A549 (cell line): ENCODE data around the gene SOX14. TPM values are rescaled to one million over a fixed set of nuclear protein-coding genes. Genes with fewer than 3 reads are reported as not detected.

Source experiments
- ATAC-seq, 2 experiments: fragments of 200-7000 bp in 1 of 2; fragments of >200 bp in 1 of 2; cut with Nextera tagmentation in 1 of 2; cut with Tn5 transposase in 1 of 2; 3 replicates each; pipeline versions ENCODE4 v1.8.0 to v1.9.1; 2018 to 2020; ENCODE audit warnings: mild to moderate bottlenecking in 1 of 2, moderate library complexity in 1 of 2
- CTCF ChIA-PET: fragments of 300-600 bp; sonication (Branson Sonifier 250); formaldehyde crosslinking; extraction: SDS; loops from one replicate; lab custom pipeline; 2021; ENCODE audit warnings: antibody characterized with exemption, inconsistent platforms; lab: Yijun Ruan, JAX
- POLR2A ChIA-PET: fragments of 350-600 bp; formaldehyde crosslinking; extraction: SDS; loops from one replicate; lab custom pipeline; 2021; ENCODE audit warnings: antibody characterized with exemption, inconsistent platforms; lab: Yijun Ruan, JAX
- DNase-seq, 2 experiments: peaks; one replicate each; pipeline versions ENCODE4 v3.0.0 to v3.0.0-alpha.2; 2011 to 2016; ENCODE audit warnings: low read depth in 1 of 2, low spot score in 1 of 2
- FAIRE-seq: peaks from 2 replicates; lab custom pipeline; 2011; peaks lifted over from hg19 to GRCh38; lab: Jason Lieb, UNC
- H3K27ac ChIP-seq, 2 experiments: fragments of >200 bp; sonication (Bioruptor Twin); formaldehyde crosslinking; 3 replicates each; pipeline ENCODE4 v1.5.1; 2016 to 2017
- H3K4me1 ChIP-seq: fragments of >200 bp; sonication (Bioruptor Twin); formaldehyde crosslinking; 3 replicates; pipeline ENCODE4 v1.6.1; 2016
- H3K4me2 ChIP-seq: fragments of >200 bp; sonication (Bioruptor Twin); formaldehyde crosslinking; 3 replicates; pipeline ENCODE4 v1.6.1; 2016
- H3K4me3 ChIP-seq: fragments of >200 bp; sonication (Bioruptor Twin); formaldehyde crosslinking; 3 replicates; pipeline ENCODE4 v1.5.1; 2016
- H3K9me3 ChIP-seq: fragments of >200 bp; sonication (Bioruptor Twin); formaldehyde crosslinking; 3 replicates; pipeline ENCODE4 v1.6.1; 2016
- ESRRA ChIP-seq: fragments of 150-350 bp; IDR thresholded peaks from 2 replicates; pipeline ENCODE4 v1.6.1; 2014; ENCODE audit warnings: mild to moderate bottlenecking, low read length, borderline replicate concordance
- HEYL ChIP-seq: fragments of 250-450 bp; sonication (Bioruptor Pico); IDR thresholded peaks from 2 replicates; pipeline ENCODE4 v1.8.0; 2021; ENCODE audit warnings: mild to moderate bottlenecking, moderate library complexity
- HOXB13 ChIP-seq: fragments of 250-450 bp; sonication (Bioruptor Pico); IDR thresholded peaks from 2 replicates; pipeline ENCODE4 v1.5.0; 2020; ENCODE audit warnings: low read depth, mild to moderate bottlenecking, moderate library complexity
- HOXB5 ChIP-seq: fragments of 250-450 bp; sonication (Bioruptor Pico); IDR thresholded peaks from 2 replicates; pipeline ENCODE4 v1.5.0; 2020; ENCODE audit warnings: mild to moderate bottlenecking, moderate library complexity
- JUN ChIP-seq, 2 experiments: fragments of >200 bp; sonication (Bioruptor Twin); formaldehyde crosslinking; IDR thresholded peaks; 2 replicates in 1 of 2; 3 replicates in 1 of 2; pipeline ENCODE4 v1.6.1; 2016 to 2017
- KDM5A ChIP-seq: fragments of 200-600 bp; sonication (generic); IDR thresholded peaks from 2 replicates; pipeline ENCODE4 v1.6.1; 2016; ENCODE audit warnings: antibody characterized with exemption, mild to moderate bottlenecking
- MAFK ChIP-seq: fragments of 450-650 bp; IDR thresholded peaks from 2 replicates; pipeline ENCODE4 v1.6.1; 2014; ENCODE audit not compliant: partially characterized antibody
- NPAS2 ChIP-seq: fragments of 250-450 bp; sonication (Bioruptor Pico); IDR thresholded peaks from 2 replicates; pipeline ENCODE4 v1.8.0; 2022; ENCODE audit warnings: mild to moderate bottlenecking, moderate library complexity, borderline replicate concordance
- POLR2A ChIP-seq: IDR thresholded peaks from 2 replicates; pipeline ENCODE4 v1.6.1; 2012; ENCODE audit warnings: mild to moderate bottlenecking, low read length
- RCOR1 ChIP-seq: fragments of 150-350 bp; IDR thresholded peaks from 2 replicates; pipeline ENCODE4 v1.6.1; 2014; ENCODE audit warnings: antibody characterized with exemption, low read length, low read depth
- RNF2 ChIP-seq: fragments of 200-600 bp; sonication (generic); IDR thresholded peaks from 2 replicates; pipeline ENCODE4 v1.6.1; 2016; ENCODE audit warnings: low read depth, mild to moderate bottlenecking, antibody characterized with exemption, moderate library complexity, borderline replicate concordance
- SMC3 ChIP-seq: fragments of >200 bp; sonication (Bioruptor Twin); formaldehyde crosslinking; IDR thresholded peaks from 3 replicates; pipeline ENCODE4 v1.6.1; 2018; ENCODE audit warnings: inconsistent platforms
- TFCP2L1 ChIP-seq: fragments of 250-450 bp; sonication (Bioruptor Pico); IDR thresholded peaks from 2 replicates; pipeline ENCODE4 v1.5.0; 2021; ENCODE audit warnings: mild to moderate bottlenecking
- TP53 ChIP-seq: fragments of 250-450 bp; sonication (Bioruptor Pico); IDR thresholded peaks from 2 replicates; pipeline ENCODE4 v1.5.0; 2021; ENCODE audit warnings: mild to moderate bottlenecking, moderate library complexity
- ZFP36 ChIP-seq: fragments of 450-650 bp; IDR thresholded peaks from 2 replicates; pipeline ENCODE4 v1.6.1; 2014; ENCODE audit warnings: borderline replicate concordance; ENCODE audit not compliant: partially characterized antibody
- ZNF302 ChIP-seq: fragments of 250-450 bp; sonication (Bioruptor Pico); IDR thresholded peaks from 2 replicates; pipeline ENCODE4 v1.9.0; 2021; ENCODE audit warnings: inconsistent platforms, mild to moderate bottlenecking, moderate library complexity
- WGBS: methylation state at CpG from one replicate; pipeline ENCODE4 v1.1.6; 2017; ENCODE audit errors: missing lambda C conversion rate; 5-methylcytosine and 5-hydroxymethylcytosine counted together
- polyA plus RNA-seq, 4 experiments: library from polyadenylated mRNA; depleted of rRNA in 3 of 4; stranded (reverse); fragments of >200 nt; fragmentation: RNase III in 1 of 4; extraction: RNeasy Plus Mini Kit Qiagen cat#74134 plus additional on column Dnase treatment in 1 of 4; gene quantifications; 2 replicates in 3 of 4; 3 replicates in 1 of 4; pipeline ENCODE4 v1.2.3, GENCODE V29; 2011 to 2017
- TF ChIP-seq, protein P1 (sequence below): fragments of 200-600 bp; sonication (generic); IDR thresholded peaks from 2 replicates; pipeline ENCODE4 v1.6.1; 2016; ENCODE audit warnings: antibody characterized with exemption, mild to moderate bottlenecking, moderate library complexity
- TF ChIP-seq, protein P2 (sequence below): fragments of 250-450 bp; sonication (Bioruptor Pico); IDR thresholded peaks from 2 replicates; pipeline ENCODE4 v1.5.0; 2021; ENCODE audit warnings: mild to moderate bottlenecking, moderate library complexity, borderline replicate concordance
- TF ChIP-seq, protein P3 (sequence below): IDR thresholded peaks from 2 replicates; pipeline ENCODE4 v1.6.1; 2012
- TF ChIP-seq, protein P4 (sequence below): fragments of >200 bp; sonication (Bioruptor Twin); formaldehyde crosslinking; IDR thresholded peaks from 3 replicates; pipeline ENCODE4 v1.5.1; 2016
- TF ChIP-seq, protein P5 (sequence below): fragments of 450-650 bp; IDR thresholded peaks from 2 replicates; pipeline ENCODE4 v1.6.1; 2014; ENCODE audit warnings: antibody characterized with exemption

Gene SOX14
- polyA plus RNA-seq, 2 of the 4 experiments (the other 2 are of a cell fraction), result not detected

DNA sequence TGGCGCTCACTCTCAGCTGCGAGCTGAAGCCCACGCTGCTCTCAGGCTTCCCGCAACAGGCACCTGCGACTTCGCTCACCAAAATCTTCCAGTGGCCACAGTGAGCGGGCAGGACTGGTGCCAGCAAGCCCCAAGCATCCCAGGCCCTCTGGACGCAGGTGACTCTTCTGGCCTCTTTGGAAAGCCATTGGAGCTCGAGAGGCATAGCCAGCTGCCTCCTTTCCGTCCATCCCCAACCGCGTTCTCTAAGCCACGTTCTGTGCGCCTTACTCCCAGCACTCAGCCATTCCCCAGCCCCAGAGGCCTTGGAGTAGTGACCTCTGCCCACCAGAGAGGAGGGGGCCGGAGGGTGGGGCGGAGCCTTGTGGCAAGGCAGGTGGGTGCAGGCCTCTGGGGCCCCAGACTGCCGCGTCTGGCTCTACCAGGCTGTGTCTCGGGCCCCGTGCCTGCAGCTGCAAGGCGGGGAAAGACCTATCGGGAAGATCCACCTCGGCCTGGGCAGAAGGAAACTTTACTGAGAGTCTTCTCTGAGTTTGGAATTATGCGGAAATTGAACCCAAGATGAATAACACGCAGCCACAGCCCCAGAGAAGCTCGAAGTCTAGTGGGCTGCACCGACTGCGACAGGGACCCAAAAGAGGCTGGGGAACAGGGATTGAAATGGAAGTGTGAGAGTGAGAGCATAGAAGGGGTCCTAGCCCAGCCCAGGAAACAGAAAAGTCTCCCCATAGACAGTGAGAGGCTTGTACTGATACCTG lies 3.6 kb upstream of the SOX14 start (continued):
- TF ChIP-seq, protein P1, sequence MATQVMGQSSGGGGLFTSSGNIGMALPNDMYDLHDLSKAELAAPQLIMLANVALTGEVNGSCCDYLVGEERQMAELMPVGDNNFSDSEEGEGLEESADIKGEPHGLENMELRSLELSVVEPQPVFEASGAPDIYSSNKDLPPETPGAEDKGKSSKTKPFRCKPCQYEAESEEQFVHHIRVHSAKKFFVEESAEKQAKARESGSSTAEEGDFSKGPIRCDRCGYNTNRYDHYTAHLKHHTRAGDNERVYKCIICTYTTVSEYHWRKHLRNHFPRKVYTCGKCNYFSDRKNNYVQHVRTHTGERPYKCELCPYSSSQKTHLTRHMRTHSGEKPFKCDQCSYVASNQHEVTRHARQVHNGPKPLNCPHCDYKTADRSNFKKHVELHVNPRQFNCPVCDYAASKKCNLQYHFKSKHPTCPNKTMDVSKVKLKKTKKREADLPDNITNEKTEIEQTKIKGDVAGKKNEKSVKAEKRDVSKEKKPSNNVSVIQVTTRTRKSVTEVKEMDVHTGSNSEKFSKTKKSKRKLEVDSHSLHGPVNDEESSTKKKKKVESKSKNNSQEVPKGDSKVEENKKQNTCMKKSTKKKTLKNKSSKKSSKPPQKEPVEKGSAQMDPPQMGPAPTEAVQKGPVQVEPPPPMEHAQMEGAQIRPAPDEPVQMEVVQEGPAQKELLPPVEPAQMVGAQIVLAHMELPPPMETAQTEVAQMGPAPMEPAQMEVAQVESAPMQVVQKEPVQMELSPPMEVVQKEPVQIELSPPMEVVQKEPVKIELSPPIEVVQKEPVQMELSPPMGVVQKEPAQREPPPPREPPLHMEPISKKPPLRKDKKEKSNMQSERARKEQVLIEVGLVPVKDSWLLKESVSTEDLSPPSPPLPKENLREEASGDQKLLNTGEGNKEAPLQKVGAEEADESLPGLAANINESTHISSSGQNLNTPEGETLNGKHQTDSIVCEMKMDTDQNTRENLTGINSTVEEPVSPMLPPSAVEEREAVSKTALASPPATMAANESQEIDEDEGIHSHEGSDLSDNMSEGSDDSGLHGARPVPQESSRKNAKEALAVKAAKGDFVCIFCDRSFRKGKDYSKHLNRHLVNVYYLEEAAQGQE, result no peak
- TF ChIP-seq POLR2A, result no peak
- TF ChIP-seq MAFK, result no peak
- TF ChIP-seq JUN (IDR thresholded peaks at IDR 0.05), result no peak

DNA sequence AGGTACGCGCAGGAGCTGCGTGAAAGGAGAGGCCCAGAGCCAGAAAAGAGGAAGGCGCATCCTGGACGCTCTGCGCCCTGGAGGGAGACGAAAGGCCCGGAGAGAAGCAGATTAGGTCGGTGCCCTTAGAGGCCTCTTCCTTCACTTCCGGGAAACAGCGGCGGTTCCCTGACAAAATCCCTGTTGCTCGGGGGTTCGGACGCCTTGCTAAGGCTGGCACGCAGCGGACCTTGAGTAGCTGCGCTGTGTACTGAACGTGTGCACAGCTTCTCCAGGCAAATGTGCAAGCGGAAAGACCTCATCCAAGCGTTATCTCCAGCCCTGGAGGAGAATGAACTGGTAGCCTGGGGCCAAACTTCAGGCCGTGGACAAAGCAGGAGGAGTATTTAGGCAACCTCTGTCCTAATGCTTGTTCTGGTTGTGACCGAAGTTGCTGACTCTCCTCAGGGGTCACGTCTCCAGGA lies 3.0 kb upstream of the SOX14 start:
- TF ChIP-seq, protein P2, sequence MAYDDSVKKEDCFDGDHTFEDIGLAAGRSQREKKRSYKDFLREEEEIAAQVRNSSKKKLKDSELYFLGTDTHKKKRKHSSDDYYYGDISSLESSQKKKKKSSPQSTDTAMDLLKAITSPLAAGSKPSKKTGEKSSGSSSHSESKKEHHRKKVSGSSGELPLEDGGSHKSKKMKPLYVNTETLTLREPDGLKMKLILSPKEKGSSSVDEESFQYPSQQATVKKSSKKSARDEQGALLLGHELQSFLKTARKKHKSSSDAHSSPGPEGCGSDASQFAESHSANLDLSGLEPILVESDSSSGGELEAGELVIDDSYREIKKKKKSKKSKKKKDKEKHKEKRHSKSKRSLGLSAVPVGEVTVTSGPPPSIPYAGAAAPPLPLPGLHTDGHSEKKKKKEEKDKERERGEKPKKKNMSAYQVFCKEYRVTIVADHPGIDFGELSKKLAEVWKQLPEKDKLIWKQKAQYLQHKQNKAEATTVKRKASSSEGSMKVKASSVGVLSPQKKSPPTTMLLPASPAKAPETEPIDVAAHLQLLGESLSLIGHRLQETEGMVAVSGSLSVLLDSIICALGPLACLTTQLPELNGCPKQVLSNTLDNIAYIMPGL (CRISPR knock-in tag), result no peak
- TF ChIP-seq ESRRA, result no peak
- no peak for TF ChIP-seq NPAS2 (CRISPR knock-in tag)
- TF ChIP-seq RNF2, result no peak
- TF ChIP-seq HOXB13 (CRISPR knock-in tag), result no peak
- TF ChIP-seq HEYL (CRISPR knock-in tag), result no peak
- TF ChIP-seq, protein P3, sequence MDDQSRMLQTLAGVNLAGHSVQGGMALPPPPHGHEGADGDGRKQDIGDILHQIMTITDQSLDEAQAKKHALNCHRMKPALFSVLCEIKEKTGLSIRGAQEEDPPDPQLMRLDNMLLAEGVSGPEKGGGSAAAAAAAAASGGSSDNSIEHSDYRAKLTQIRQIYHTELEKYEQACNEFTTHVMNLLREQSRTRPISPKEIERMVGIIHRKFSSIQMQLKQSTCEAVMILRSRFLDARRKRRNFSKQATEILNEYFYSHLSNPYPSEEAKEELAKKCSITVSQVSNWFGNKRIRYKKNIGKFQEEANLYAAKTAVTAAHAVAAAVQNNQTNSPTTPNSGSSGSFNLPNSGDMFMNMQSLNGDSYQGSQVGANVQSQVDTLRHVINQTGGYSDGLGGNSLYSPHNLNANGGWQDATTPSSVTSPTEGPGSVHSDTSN, result no peak
- no peak for TF ChIP-seq ZFP36
- no peak for TF ChIP-seq HOXB5 (CRISPR knock-in tag)
- TF ChIP-seq ZNF302, result no peak
- TF ChIP-seq TFCP2L1, result no peak
- TF ChIP-seq KDM5A, result no peak
- TF ChIP-seq, protein P4, sequence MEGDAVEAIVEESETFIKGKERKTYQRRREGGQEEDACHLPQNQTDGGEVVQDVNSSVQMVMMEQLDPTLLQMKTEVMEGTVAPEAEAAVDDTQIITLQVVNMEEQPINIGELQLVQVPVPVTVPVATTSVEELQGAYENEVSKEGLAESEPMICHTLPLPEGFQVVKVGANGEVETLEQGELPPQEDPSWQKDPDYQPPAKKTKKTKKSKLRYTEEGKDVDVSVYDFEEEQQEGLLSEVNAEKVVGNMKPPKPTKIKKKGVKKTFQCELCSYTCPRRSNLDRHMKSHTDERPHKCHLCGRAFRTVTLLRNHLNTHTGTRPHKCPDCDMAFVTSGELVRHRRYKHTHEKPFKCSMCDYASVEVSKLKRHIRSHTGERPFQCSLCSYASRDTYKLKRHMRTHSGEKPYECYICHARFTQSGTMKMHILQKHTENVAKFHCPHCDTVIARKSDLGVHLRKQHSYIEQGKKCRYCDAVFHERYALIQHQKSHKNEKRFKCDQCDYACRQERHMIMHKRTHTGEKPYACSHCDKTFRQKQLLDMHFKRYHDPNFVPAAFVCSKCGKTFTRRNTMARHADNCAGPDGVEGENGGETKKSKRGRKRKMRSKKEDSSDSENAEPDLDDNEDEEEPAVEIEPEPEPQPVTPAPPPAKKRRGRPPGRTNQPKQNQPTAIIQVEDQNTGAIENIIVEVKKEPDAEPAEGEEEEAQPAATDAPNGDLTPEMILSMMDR, result no peak
- TF ChIP-seq TP53 (CRISPR knock-in tag), result no peak
- TF ChIP-seq, protein P5, sequence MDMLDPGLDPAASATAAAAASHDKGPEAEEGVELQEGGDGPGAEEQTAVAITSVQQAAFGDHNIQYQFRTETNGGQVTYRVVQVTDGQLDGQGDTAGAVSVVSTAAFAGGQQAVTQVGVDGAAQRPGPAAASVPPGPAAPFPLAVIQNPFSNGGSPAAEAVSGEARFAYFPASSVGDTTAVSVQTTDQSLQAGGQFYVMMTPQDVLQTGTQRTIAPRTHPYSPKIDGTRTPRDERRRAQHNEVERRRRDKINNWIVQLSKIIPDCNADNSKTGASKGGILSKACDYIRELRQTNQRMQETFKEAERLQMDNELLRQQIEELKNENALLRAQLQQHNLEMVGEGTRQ, result no peak
- no peak for TF ChIP-seq RCOR1
- TF ChIP-seq SMC3, result no peak
- POLR2A ChIA-PET, result no interaction called here
- DNase-seq, result no peak
- no peak overlapping the region for H3K27ac ChIP-seq
- H3K4me2 ChIP-seq, result no peak overlapping the region
- CTCF ChIA-PET, result no interaction called here
- no peak for FAIRE-seq
- 0 out of 3 replicates have a peak, but pooled peaks cover 5% of the 10 kb centered on the region for H3K4me1 ChIP-seq
- H3K4me3 ChIP-seq, result no peak overlapping the region
- H3K9me3 ChIP-seq, result no peaks in the 10 kb centered on the region
- no peak for ATAC-seq
- 61% methylated on average over 21 of the region's 24 CpGs for WGBS
